GM10266 (cell line): ENCODE measurements around the gene DENND1B.

Source experiments
- DNase-seq: peaks from one replicate; pipeline ENCODE4 v3.0.0; 2012; ENCODE audit errors: extremely low spot score
- TF ChIP-seq, protein P1 (sequence below): IDR thresholded peaks from 2 replicates; pipeline ENCODE4 v1.5.1; 2012; ENCODE audit warnings: mild to moderate bottlenecking, low read depth; ENCODE audit not compliant: control insufficient read depth, insufficient read depth; ENCODE audit errors: missing control alignments

The DENND1B gene, protein sequence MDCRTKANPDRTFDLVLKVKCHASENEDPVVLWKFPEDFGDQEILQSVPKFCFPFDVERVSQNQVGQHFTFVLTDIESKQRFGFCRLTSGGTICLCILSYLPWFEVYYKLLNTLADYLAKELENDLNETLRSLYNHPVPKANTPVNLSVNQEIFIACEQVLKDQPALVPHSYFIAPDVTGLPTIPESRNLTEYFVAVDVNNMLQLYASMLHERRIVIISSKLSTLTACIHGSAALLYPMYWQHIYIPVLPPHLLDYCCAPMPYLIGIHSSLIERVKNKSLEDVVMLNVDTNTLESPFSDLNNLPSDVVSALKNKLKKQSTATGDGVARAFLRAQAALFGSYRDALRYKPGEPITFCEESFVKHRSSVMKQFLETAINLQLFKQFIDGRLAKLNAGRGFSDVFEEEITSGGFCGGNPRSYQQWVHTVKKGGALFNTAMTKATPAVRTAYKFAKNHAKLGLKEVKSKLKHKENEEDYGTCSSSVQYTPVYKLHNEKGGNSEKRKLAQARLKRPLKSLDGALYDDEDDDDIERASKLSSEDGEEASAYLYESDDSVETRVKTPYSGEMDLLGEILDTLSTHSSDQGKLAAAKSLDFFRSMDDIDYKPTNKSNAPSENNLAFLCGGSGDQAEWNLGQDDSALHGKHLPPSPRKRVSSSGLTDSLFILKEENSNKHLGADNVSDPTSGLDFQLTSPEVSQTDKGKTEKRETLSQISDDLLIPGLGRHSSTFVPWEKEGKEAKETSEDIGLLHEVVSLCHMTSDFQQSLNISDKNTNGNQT

DNA sequence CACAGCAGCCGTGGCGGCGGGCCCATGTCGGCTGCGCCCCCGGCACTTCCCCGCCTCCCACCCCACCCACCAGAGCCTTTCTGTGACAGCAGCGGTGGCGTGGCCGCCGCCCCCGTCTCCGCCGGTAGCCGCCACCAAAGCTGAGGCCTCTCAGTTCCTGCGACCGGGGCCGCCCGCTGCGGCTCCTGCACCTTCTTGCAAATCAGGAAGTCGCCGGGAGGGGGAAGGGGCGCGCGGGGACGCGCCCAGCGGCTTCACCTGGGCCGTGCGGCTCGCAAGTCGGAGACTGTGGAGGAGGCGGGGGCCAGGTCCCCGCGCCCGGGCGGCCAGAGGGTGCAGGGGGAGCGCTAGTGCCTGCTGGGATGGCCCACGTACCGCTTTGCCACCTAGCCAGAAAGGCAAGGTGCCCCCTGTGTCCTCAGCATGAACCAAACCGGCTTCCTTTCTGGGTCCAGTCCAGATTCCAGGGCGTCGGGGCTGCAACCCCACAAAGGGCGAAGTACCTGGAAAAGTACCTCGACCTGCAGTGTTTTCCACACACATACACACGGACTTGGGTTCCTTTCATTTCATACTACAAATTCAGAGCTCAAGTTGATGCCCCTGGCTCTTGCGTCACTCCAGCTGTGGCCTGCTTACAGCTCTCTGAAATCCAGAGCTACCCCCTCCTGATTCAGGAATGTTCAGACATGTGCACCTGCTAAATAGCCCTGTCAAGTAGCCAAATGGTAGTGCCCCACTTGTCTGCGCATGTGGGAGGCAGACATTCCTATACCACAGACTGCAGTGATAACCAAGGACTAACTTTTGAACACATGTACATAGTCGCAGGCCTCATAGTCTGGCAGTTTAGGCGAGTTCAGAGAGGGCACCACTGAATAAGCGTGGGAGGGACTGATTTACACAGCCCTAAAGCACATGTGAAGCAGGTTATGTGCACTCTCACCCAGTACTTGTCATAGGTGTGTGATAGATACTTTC lies at the start of gene DENND1B:
Gene DENND1B, minus strand, starts transcription at position 199 of the 981 bp plus-strand sequence. CDS start 325 bp downstream, outside the sequence.
- TF ChIP-seq, protein P1, sequence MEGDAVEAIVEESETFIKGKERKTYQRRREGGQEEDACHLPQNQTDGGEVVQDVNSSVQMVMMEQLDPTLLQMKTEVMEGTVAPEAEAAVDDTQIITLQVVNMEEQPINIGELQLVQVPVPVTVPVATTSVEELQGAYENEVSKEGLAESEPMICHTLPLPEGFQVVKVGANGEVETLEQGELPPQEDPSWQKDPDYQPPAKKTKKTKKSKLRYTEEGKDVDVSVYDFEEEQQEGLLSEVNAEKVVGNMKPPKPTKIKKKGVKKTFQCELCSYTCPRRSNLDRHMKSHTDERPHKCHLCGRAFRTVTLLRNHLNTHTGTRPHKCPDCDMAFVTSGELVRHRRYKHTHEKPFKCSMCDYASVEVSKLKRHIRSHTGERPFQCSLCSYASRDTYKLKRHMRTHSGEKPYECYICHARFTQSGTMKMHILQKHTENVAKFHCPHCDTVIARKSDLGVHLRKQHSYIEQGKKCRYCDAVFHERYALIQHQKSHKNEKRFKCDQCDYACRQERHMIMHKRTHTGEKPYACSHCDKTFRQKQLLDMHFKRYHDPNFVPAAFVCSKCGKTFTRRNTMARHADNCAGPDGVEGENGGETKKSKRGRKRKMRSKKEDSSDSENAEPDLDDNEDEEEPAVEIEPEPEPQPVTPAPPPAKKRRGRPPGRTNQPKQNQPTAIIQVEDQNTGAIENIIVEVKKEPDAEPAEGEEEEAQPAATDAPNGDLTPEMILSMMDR: no peak
- DNase-seq: peak; percentile 83

DNA sequence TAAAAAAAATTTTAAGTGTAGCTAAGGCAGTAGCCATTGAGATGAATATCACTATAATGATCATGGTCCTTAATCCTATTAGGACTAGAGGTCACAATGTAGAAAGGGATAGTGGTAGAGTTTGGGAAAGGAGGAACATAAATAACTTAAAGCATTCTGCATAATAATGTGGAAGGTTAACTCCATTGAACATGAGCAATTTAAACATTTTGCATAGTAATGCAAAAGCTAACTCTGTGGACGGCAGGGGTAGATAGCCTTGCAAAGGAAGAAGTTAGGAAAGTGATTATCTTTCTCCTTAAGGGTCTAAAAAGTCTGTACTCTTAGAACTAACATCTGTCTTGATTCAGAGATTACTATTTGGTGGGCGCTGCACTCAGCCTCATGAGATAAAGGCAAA lies 39.0 kb upstream of the DENND1B start:
- TF ChIP-seq, protein P1: no peak
- no peak for DNase-seq

DNA sequence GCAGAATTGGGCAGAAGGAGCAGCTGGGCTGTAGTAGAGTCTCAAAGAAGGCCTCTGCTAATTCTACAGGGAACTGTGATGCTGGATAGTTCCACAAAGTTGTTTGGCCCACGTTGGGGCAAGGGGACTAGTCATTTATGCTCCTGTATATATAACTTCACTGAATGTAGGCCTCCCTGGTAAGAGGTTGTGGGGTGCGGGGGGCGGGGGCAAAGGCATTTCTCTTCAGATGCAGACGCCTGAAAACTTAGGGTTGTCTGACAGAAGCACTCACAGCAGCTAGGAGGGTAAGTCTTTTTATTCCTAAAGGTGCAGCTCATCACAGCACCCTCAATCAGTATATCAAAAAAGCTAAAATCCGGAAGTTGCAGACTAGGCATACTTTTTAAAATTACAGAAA lies 38.5 kb upstream of the DENND1B start:
- TF ChIP-seq, protein P1: no peak
- no peak for DNase-seq

DNA sequence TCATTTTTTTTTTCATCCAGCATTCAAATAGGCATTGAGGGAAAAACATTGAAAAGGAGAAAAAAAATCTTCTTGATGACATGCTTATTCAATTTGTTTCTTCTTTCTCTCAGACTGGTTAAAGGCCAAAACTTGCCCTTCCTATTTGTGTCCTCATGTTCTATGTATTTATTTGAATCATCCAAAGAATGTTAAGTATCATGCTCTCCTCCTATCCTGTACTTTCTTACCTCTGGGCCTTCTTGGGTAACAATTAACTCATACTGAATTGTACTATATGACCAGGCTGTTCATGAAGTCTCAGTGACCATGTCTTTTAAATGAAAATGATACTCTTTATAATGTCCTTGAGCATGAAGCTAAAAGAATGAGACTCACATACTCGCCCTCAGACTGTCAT lies 36.5 kb upstream of the DENND1B start:
- TF ChIP-seq, protein P1: no peak
- DNase-seq: no peak

DNA sequence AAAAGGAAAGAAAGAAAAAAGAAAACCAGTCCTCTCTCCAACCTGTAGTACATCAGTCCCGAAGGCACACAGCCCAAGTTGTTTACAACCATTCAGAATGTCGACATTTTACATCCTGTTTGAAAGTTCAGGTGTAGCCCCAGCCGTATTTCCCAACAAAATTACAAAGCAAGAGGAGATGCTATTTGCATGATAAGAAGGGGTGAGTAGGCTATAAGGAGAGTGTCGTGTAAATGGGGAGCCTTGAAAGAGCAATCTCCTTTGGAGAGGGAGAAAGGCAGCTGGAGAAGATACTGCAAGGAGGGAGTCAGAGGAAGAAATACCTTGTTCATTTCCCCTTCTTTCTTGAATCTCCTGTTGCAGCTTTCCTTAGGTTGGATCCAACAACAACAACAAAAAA lies 35.5 kb upstream of the DENND1B start:
- TF ChIP-seq, protein P1: no peak
- no peak for DNase-seq

DNA sequence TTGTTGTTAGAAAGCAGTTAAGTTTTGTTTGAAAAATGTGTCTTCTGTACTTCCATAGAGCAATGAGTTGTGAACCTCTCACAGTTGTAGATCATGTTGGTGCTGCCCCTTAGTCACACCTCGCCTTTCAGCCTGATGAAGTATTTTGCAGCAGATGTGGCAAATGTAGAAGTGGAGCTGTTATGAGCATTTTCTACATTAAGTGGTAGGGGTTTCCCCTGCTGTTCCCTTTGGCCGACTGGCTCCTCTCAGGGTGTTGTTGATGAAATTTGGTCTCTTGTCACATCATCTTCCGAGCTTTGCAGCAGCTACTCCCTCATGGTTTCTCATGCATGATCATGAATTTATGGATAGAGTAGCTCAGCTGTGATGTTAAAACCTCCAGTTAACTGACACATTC lies 33.6 kb upstream of the DENND1B start:
- TF ChIP-seq, protein P1: no peak
- peak; percentile 28 for DNase-seq
